H9 (cell line): ENCODE measurements around the gene UBR7. TPM values are rescaled to one million over a fixed set of nuclear protein-coding genes. Genes with fewer than 3 reads are reported as not detected.

ENCODE experiments used
- DNase-seq: peaks from one replicate; pipeline ENCODE4 v3.0.0-alpha.2; 2017
- H2AFZ ChIP-seq: one replicate; pipeline ENCODE4 v1.6.1; 2013; ENCODE audit warnings: mild to moderate bottlenecking, low read length, control low read depth, moderate library complexity
- H2AK5ac ChIP-seq: 2 replicates; pipeline ENCODE4 v1.6.1; 2013; ENCODE audit warnings: low read length, control low read depth, mixed read lengths; ENCODE audit not compliant: insufficient read length
- H2BK120ac ChIP-seq: one replicate; pipeline ENCODE4 v1.6.1; 2013; ENCODE audit warnings: low read depth, mild to moderate bottlenecking, low read length, control low read depth, inconsistent platforms; ENCODE audit not compliant: poor library complexity, severe bottlenecking
- H2BK12ac ChIP-seq: 2 replicates; pipeline ENCODE4 v1.6.1; 2013; ENCODE audit warnings: low read length, control low read depth, mixed read lengths, low read depth; ENCODE audit not compliant: insufficient read length
- H2BK15ac ChIP-seq: 2 replicates; pipeline ENCODE4 v1.6.1; 2013; ENCODE audit warnings: low read depth, low read length, control low read depth
- H2BK20ac ChIP-seq: one replicate; pipeline ENCODE4 v1.6.1; 2013; ENCODE audit warnings: low read depth, mild to moderate bottlenecking, low read length, control low read depth, inconsistent platforms; ENCODE audit not compliant: poor library complexity, severe bottlenecking
- H2BK5ac ChIP-seq: 2 replicates; pipeline ENCODE4 v1.6.1; 2013; ENCODE audit warnings: low read length, control low read depth, mixed read lengths; ENCODE audit not compliant: insufficient read length
- H3K14ac ChIP-seq: 2 replicates; pipeline ENCODE4 v1.6.1; 2013; ENCODE audit warnings: low read length, control low read depth; ENCODE audit not compliant: insufficient read depth
- H3K18ac ChIP-seq: 2 replicates; pipeline ENCODE4 v1.6.1; 2013; ENCODE audit warnings: low read depth, mild to moderate bottlenecking, mixed read lengths, low read length, control low read depth; ENCODE audit not compliant: insufficient read length
- H3K23ac ChIP-seq: 2 replicates; pipeline ENCODE4 v1.6.1; 2013; ENCODE audit warnings: low read length, control low read depth, mixed read lengths, low read depth; ENCODE audit not compliant: insufficient read length
- H3K23me2 ChIP-seq: 2 replicates; pipeline ENCODE4 v1.6.1; 2013; ENCODE audit warnings: low read depth, mild to moderate bottlenecking, mixed read lengths, low read length, control low read depth; ENCODE audit not compliant: insufficient read length, poor library complexity, severe bottlenecking
- H3K27ac ChIP-seq: 2 replicates; pipeline ENCODE4 v1.5.1; 2013; ENCODE audit warnings: low read length, control low read depth, mixed read lengths, low read depth; ENCODE audit not compliant: insufficient read length
- H3K27me3 ChIP-seq: 2 replicates; pipeline ENCODE4 v1.6.1; 2013; ENCODE audit warnings: low read length, control low read depth, inconsistent platforms; ENCODE audit not compliant: insufficient read depth
- H3K4ac ChIP-seq: 2 replicates; pipeline ENCODE4 v1.6.1; 2013; ENCODE audit warnings: low read depth, mild to moderate bottlenecking, control low read depth, inconsistent platforms, low read length, moderate library complexity
- H3K4me1 ChIP-seq: 2 replicates; pipeline ENCODE4 v1.6.1; 2013; ENCODE audit warnings: low read length, control low read depth, inconsistent platforms; ENCODE audit not compliant: insufficient read depth
- H3K4me2 ChIP-seq: 2 replicates; pipeline ENCODE4 v1.6.1; 2013; ENCODE audit warnings: low read length, control low read depth, mixed read lengths; ENCODE audit not compliant: insufficient read length, insufficient read depth
- H3K56ac ChIP-seq: 2 replicates; pipeline ENCODE4 v1.6.1; 2013; ENCODE audit warnings: low read depth, mild to moderate bottlenecking, mixed read lengths, low read length, control low read depth; ENCODE audit not compliant: insufficient read length
- H3K79me1 ChIP-seq: 2 replicates; pipeline ENCODE4 v1.6.1; 2013; ENCODE audit warnings: low read depth, mild to moderate bottlenecking, moderate library complexity, low read length, control low read depth, inconsistent platforms; ENCODE audit not compliant: insufficient read depth, poor library complexity, severe bottlenecking
- H3K79me2 ChIP-seq: 2 replicates; pipeline ENCODE4 v1.6.1; 2013; ENCODE audit warnings: low read length, control low read depth, inconsistent platforms; ENCODE audit not compliant: insufficient read depth
- H3K9ac ChIP-seq: 2 replicates; pipeline ENCODE4 v1.6.1; 2013; ENCODE audit warnings: low read length, control low read depth, mixed read lengths; ENCODE audit not compliant: insufficient read length; ENCODE audit errors: extremely low read depth
- H3K9me3 ChIP-seq: one replicate; pipeline ENCODE4 v1.6.1; 2013; ENCODE audit warnings: low read depth, low read length, inconsistent platforms; ENCODE audit not compliant: control insufficient read depth
- H3T11ph ChIP-seq: one replicate; pipeline ENCODE4 v1.6.1; 2013; ENCODE audit warnings: mild to moderate bottlenecking, low read length, control low read depth, inconsistent platforms
- H4K20me1 ChIP-seq: one replicate; pipeline ENCODE4 v1.6.1; 2013; ENCODE audit not compliant: control insufficient read depth, insufficient read length, insufficient read depth
- H4K5ac ChIP-seq: 2 replicates; pipeline ENCODE4 v1.6.1; 2013; ENCODE audit warnings: low read depth, mild to moderate bottlenecking, mixed read lengths, low read length, control low read depth; ENCODE audit not compliant: insufficient read length
- H4K8ac ChIP-seq: replicated peaks from 2 replicates; pipeline ENCODE4 v1.6.1; 2013; ENCODE audit warnings: low read length, control low read depth, mixed read lengths, low read depth; ENCODE audit not compliant: insufficient read length
- H4K91ac ChIP-seq: 2 replicates; pipeline ENCODE4 v1.6.1; 2013; ENCODE audit warnings: low read depth, mild to moderate bottlenecking, moderate library complexity, mixed read lengths, low read length, control low read depth; ENCODE audit not compliant: insufficient read length
- H3K27ac Mint-ChIP-seq, 3 experiments: 2 replicates in 2 of 3; 3 replicates in 1 of 3; pipeline ENCODE4 v1.8.0; 2020 to 2021; ENCODE audit warnings: mixed read lengths in 3 of 3, mild to moderate bottlenecking in 1 of 3, moderate library complexity in 1 of 3
- H3K27me3 Mint-ChIP-seq: 2 replicates; pipeline ENCODE4 v1.8.0; 2021; ENCODE audit warnings: low read depth, mild to moderate bottlenecking, moderate library complexity, mixed read lengths
- H3K36me3 Mint-ChIP-seq, 3 experiments: 2 replicates in 2 of 3; 3 replicates in 1 of 3; pipeline ENCODE4 v1.8.0; 2020 to 2021; ENCODE audit warnings: low read depth in 3 of 3, mixed read lengths in 3 of 3; ENCODE audit not compliant: insufficient read depth in 1 of 3
- H3K4me1 Mint-ChIP-seq, 2 experiments: 2 replicates each; pipeline ENCODE4 v1.8.0; 2020; ENCODE audit warnings: mixed read lengths in 2 of 2
- H3K4me3 Mint-ChIP-seq, 2 experiments: 2 replicates in 1 of 2; 3 replicates in 1 of 2; pipeline ENCODE4 v1.8.0; 2020 to 2021; ENCODE audit warnings: mild to moderate bottlenecking in 2 of 2, mixed read lengths in 2 of 2, moderate library complexity in 1 of 2
- H3K9me3 Mint-ChIP-seq, 2 experiments: 2 replicates in 1 of 2; 3 replicates in 1 of 2; pipeline ENCODE4 v1.8.0; 2020; ENCODE audit warnings: mild to moderate bottlenecking in 2 of 2, mixed read lengths in 2 of 2, moderate library complexity in 1 of 2
- CTCF ChIP-seq: fragments of 200-600 bp; sonication (generic); conservative IDR thresholded peaks from 3 replicates; pipeline ENCODE4 v1.8.0; 2021; ENCODE audit warnings: antibody characterized with exemption, mild to moderate bottlenecking
- WGBS: extraction: QIAGEN DNeasy Blood & Tissue Kit; methylation state at CpG from one replicate; pipeline ENCODE4 v1.1.7; 2013; ENCODE audit warnings: missing lambda C conversion rate, low lambda C conversion rate, mixed read lengths; ENCODE audit not compliant: insufficient read length; ENCODE audit errors: extremely low coverage; 5-methylcytosine and 5-hydroxymethylcytosine counted together
- total RNA-seq: library from RNA; stranded (reverse); gene quantifications from 2 replicates; pipeline ENCODE4 v1.2.1, GENCODE V29; 2021

UBR7 gene
- total RNA-seq, 1 experiment from 2014 or later: 28.4 TPM

DNA sequence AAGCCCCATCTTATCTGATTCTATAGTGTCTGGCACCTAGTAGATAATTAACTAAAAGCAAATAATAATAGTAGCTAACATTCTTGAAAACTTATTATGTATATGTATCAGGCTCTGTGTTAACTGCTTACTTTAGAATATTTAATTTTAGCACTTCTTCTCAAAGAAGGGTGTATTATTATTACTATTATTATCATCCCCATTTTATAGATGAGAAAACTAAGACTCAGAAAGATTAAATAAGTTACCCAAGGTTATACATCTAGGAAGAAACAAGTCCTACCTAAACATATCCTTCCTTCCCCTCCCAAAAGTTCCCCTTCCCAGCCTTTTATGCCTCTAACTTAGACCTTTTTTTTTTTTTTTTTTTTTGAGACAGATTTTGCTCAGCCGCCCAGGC lies 61.4 kb downstream of the UBR7 start:
- no peaks in the 10 kb centered on the region for H4K20me1 ChIP-seq
- Mint-ChIP-seq H3K27me3 (no peaks in the 10 kb centered on the region), H3K4me3 (no peak overlapping the region), H3K4me1 (peaks cover 18 to 20% of the 10 kb centered on the region in 2 experiments), H3K9me3 (no peaks in the 10 kb centered on the region), H3K27ac (no peak overlapping the region), H3K36me3 (peaks cover 3 to 7% (median 4%) of the 10 kb centered on the region in 3 experiments; a peak in 6 of 7 replicates)
- H3T11ph ChIP-seq: no peak overlapping the region
- no peaks in the 10 kb centered on the region for H3K9me3 ChIP-seq
- no peak overlapping the region for H2BK12ac ChIP-seq
- H2BK15ac ChIP-seq: no peak overlapping the region
- H2AFZ ChIP-seq: no peak overlapping the region
- TF ChIP-seq CTCF: no peak
- no peaks in the 10 kb centered on the region for H3K23me2 ChIP-seq
- no peak overlapping the region for H2BK120ac ChIP-seq
- no peak overlapping the region for H3K18ac ChIP-seq
- no peak overlapping the region for H4K8ac ChIP-seq
- H2BK5ac ChIP-seq: no peak overlapping the region
- no peak overlapping the region for H3K14ac ChIP-seq
- H3K27ac ChIP-seq: no peak overlapping the region
- H3K79me2 ChIP-seq: no peaks in the 10 kb centered on the region
- no peak overlapping the region for H2AK5ac ChIP-seq
- no peak overlapping the region for H3K4ac ChIP-seq
- no peak overlapping the region for H4K91ac ChIP-seq
- no peak overlapping the region for H3K23ac ChIP-seq
- no peaks in the 10 kb centered on the region; the same call in 1 of the 2 replicates for H3K4me1 ChIP-seq
- no peak overlapping the region for H3K56ac ChIP-seq
- DNase-seq: no peak
- H3K4me2 ChIP-seq: no peak overlapping the region
- H3K9ac ChIP-seq: no peak overlapping the region
- no peak overlapping the region for H2BK20ac ChIP-seq
- WGBS: no CpG with 5 or more reads among the region's 1 CpG
- no peak overlapping the region for H4K5ac ChIP-seq
- H3K79me1 ChIP-seq: no peaks in the 10 kb centered on the region
- no peaks in the 10 kb centered on the region for H3K27me3 ChIP-seq
